Measurements from ENCODE around the gene KCNMA1. TPM values are rescaled to one million over a fixed set of nuclear protein-coding genes. Genes with fewer than 3 reads are reported as not detected.

KCNMA1 gene
- total RNA-seq, 2 donors from 2014 or later = 5.9 to 9.3 TPM

GRCh38 chr10:77168161-77168560 is 469.4 kb downstream of the KCNMA1 start:
- WGBS, 2 donors = 77 to 83% methylated on average over 2 of the region's 2 CpGs
- Histone ChIP-seq H3K4me1 (peaks cover 7% of the 10 kb centered on the region), H3K27me3 (no peaks in the 10 kb centered on the region), H3K9me3 (no peaks in the 10 kb centered on the region), H3K36me3 (replicated peaks in 1 of 2; ENCODE audit: insufficient read depth in 1 of 2, low read depth in 2 of 2) (no peaks in the 10 kb centered on the region), H3K4me3 (no peak overlapping the region), H3K27ac (no peak overlapping the region)
- no peak for DNase-seq
- TF ChIP-seq POLR2A (IDR thresholded peaks at IDR 0.05) (no peak), CTCF (IDR thresholded peaks at IDR 0.05) (no peak)
- no peak for ATAC-seq
- intact Hi-C loops (cut with DNase I) = loop anchor here (10.0 kb wide), 2 partner anchors 327 to 547 kb away; no protein-coding TSS in a partner anchor

- Histone ChIP-seq H3K9me3 (no peaks in the 10 kb centered on the region), H3K4me3 (no peak overlapping the region), H3K4me1 (peaks cover 12% of the 10 kb centered on the region), H3K27me3 (no peaks in the 10 kb centered on the region), H3K27ac (peak overlapping the region in 1 of 4 donors; percentile 35), H3K36me3 (replicated peaks in 1 of 2; ENCODE audit: insufficient read depth in 1 of 2, low read depth in 2 of 2) (no peaks in the 10 kb centered on the region)
- DNase-seq = peak; percentile 53 to 61 (median 54)
- intact Hi-C loops (cut with DNase I) = loop anchor here (10.0 kb wide), 2 partner anchors 329 to 549 kb away; no protein-coding TSS in a partner anchor
- TF ChIP-seq POLR2A (IDR thresholded peaks at IDR 0.05) (no peak), CTCF (IDR thresholded peaks at IDR 0.05) (peak; percentile 46 to 86 (median 78))
- ATAC-seq = peak; percentile 82
- 10% methylated on average over 13 of the region's 13 CpGs for WGBS, 2 donors
These were observed 472.0 kb downstream of the KCNMA1 start for GRCh38 chr10:77165445-77166208.

GRCh38 chr10:77164616-77165311 is 472.8 kb downstream of the KCNMA1 start:
- TF ChIP-seq CTCF (IDR thresholded peaks at IDR 0.05) (no peak), POLR2A (IDR thresholded peaks at IDR 0.05) (no peak)
- intact Hi-C loops (cut with DNase I) = loop anchor here (10.0 kb wide), 2 partner anchors 330 to 550 kb away; no protein-coding TSS in a partner anchor
- no peaks in the 10 kb centered on the region for H3K27me3 ChIP-seq
- peaks cover 18% of the 10 kb centered on the region for H3K4me1 ChIP-seq
- H3K9me3 ChIP-seq = no peaks in the 10 kb centered on the region
- DNase-seq (no peak), ATAC-seq (no peak)
- no peaks in the 10 kb centered on the region for H3K36me3 ChIP-seq (replicated peaks in 1 of 2; ENCODE audit: insufficient read depth in 1 of 2, low read depth in 2 of 2)
- 45 to 52% methylated on average over 5 of the region's 5 CpGs for WGBS, 2 donors
- no peak overlapping the region for H3K4me3 ChIP-seq
- no peak overlapping the region for H3K27ac ChIP-seq

GRCh38 chr10:77163670-77164348 is 473.8 kb downstream of the KCNMA1 start:
- no peaks in the 10 kb centered on the region for H3K27me3 ChIP-seq
- DNase-seq (peak in 3 of 4 donors; percentile 18 to 58 (median 28)), ATAC-seq (no peak)
- TF ChIP-seq POLR2A (IDR thresholded peaks at IDR 0.05) = no peak
- no peak for TF ChIP-seq CTCF (IDR thresholded peaks at IDR 0.05)
- intact Hi-C loops (cut with DNase I) = loop anchor here (10.0 kb wide), 2 partner anchors 331 to 551 kb away; no protein-coding TSS in a partner anchor
- no peaks in the 10 kb centered on the region for H3K36me3 ChIP-seq (replicated peaks in 1 of 2; ENCODE audit: insufficient read depth in 1 of 2, low read depth in 2 of 2)
- H3K4me3 ChIP-seq = no peak overlapping the region
- 33 to 41% methylated on average over 4 of the region's 4 CpGs for WGBS, 2 donors
- H3K4me1 ChIP-seq = peaks cover 18% of the 10 kb centered on the region
- no peak overlapping the region for H3K27ac ChIP-seq
- H3K9me3 ChIP-seq = no peaks in the 10 kb centered on the region
